Measurements from ENCODE around the gene DENND11. TPM values are rescaled to one million over a fixed set of nuclear protein-coding genes. Genes with fewer than 3 reads are reported as not detected.

DENND11 gene
- total RNA-seq, 1 donor from 2014 or later = 32.0 TPM

GRCh38 chr7:141717450-141717849 is 15.5 kb upstream of the DENND11 start:
- peaks cover 3% of the 10 kb centered on the region for H3K27me3 Mint-ChIP-seq (ENCODE audit: low read depth)

GRCh38 chr7:141715794-141716689 is 14.1 kb upstream of the DENND11 start:
- intact Hi-C loops (cut with micrococcal nuclease) = no loop called here
- DNase-seq (ENCODE audit: low spot score) = no peak
- peaks cover 3% of the 10 kb centered on the region for H3K27me3 Mint-ChIP-seq (ENCODE audit: low read depth)
- no peak overlapping the region for H3K4me3 Mint-ChIP-seq (ENCODE audit: low read depth)
- H3K4me1 Mint-ChIP-seq (ENCODE audit: low read depth) = peaks cover 10% of the 10 kb centered on the region
- no peak overlapping the region for H3K27ac Mint-ChIP-seq
- H3K36me3 Mint-ChIP-seq (ENCODE audit: low read depth) = no peaks in the 10 kb centered on the region
- no peaks in the 10 kb centered on the region for H3K9me3 Mint-ChIP-seq

More at GRCh38 chr7:141717450-141717849, 15.5 kb upstream of the DENND11 start:
- intact Hi-C loops (cut with micrococcal nuclease) = no loop called here
- Mint-ChIP-seq H3K4me1 (ENCODE audit: low read depth) (peaks cover 5% of the 10 kb centered on the region), H3K9me3 (no peaks in the 10 kb centered on the region), H3K36me3 (ENCODE audit: low read depth) (no peaks in the 10 kb centered on the region), H3K4me3 (ENCODE audit: low read depth) (no peak overlapping the region), H3K27ac (no peak overlapping the region)
- DNase-seq (ENCODE audit: low spot score) = no peak

GRCh38 chr7:141715018-141715417 is 13.1 kb upstream of the DENND11 start:
- Mint-ChIP-seq H3K27ac (no peak overlapping the region), H3K27me3 (ENCODE audit: low read depth) (peaks cover 3% of the 10 kb centered on the region), H3K4me1 (ENCODE audit: low read depth) (peaks cover 10% of the 10 kb centered on the region)

GRCh38 chr7:141714571-141714970 is 12.6 kb upstream of the DENND11 start:
- DNase-seq (ENCODE audit: low spot score) = no peak
- Mint-ChIP-seq H3K27ac (no peak overlapping the region), H3K4me3 (ENCODE audit: low read depth) (no peak overlapping the region), H3K4me1 (ENCODE audit: low read depth) (peaks cover 10% of the 10 kb centered on the region), H3K36me3 (ENCODE audit: low read depth) (no peaks in the 10 kb centered on the region), H3K27me3 (ENCODE audit: low read depth) (peaks cover 3% of the 10 kb centered on the region), H3K9me3 (no peaks in the 10 kb centered on the region)
- intact Hi-C loops (cut with micrococcal nuclease) = no loop called here

More at GRCh38 chr7:141715018-141715417, 13.1 kb upstream of the DENND11 start:
- no peaks in the 10 kb centered on the region for H3K36me3 Mint-ChIP-seq (ENCODE audit: low read depth)
- intact Hi-C loops (cut with micrococcal nuclease) = no loop called here
- no peaks in the 10 kb centered on the region for H3K9me3 Mint-ChIP-seq
- H3K4me3 Mint-ChIP-seq (ENCODE audit: low read depth) = no peak overlapping the region
- DNase-seq (ENCODE audit: low spot score) = no peak

DNA sequence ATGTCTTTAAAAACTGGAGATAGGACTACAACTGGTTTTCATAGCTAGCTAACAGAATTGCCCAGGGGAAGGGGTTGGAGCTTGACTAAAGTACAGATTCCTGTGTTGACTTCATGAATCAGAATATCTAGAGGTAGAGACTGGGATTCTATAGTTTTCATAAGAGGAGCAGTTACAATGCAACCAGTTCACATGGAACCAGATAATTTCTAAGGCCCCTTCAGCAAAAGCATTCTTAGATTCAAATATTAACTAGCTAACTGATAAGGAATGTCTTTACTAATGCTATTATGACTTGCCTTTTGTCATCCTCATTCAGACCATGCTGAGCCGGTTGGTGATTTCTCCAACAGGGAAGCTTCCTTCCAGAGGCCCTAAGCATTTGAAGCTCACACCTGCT is 11.9 kb upstream of the DENND11 start:
- peaks cover 3% of the 10 kb centered on the region for H3K27me3 Mint-ChIP-seq (ENCODE audit: low read depth)
- H3K4me3 Mint-ChIP-seq (ENCODE audit: low read depth) = no peak overlapping the region
- intact Hi-C loops (cut with micrococcal nuclease) = no loop called here
- no peaks in the 10 kb centered on the region for H3K9me3 Mint-ChIP-seq
- H3K27ac Mint-ChIP-seq = no peak overlapping the region
- peaks cover 10% of the 10 kb centered on the region for H3K4me1 Mint-ChIP-seq (ENCODE audit: low read depth)
- DNase-seq (ENCODE audit: low spot score) = no peak
- H3K36me3 Mint-ChIP-seq (ENCODE audit: low read depth) = no peaks in the 10 kb centered on the region

DNA sequence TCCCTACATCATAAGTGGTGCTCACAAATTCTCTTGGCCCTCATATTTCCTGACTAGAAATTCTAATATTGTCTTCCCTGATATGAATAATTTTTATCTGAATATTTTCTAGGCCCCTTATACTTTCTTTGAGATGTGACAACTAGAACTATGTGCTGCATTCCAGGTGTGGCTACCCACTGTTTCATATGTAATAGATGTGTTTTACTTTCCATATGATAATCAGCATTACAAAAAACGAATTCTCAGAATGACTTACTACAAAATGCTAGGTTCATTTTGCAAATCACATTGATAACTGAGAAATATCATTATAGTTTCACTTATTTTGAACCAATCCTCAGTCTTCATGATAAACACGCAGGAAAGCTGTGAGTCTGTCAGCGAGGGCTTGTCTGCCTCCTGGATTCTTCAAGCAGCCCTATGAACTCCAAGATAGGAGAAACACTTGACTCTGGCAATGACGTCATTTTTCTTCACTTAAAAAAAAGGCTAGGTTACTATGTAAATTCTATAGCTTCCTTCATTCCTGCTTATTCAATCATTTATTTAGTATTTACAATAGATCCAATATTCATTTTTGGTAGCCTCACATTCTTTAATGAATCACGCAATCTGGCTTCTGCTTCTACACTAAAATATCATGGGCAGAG is 10.8 kb upstream of the DENND11 start:
- Mint-ChIP-seq H3K4me3 (ENCODE audit: low read depth) (no peak overlapping the region), H3K27ac (no peak overlapping the region), H3K4me1 (ENCODE audit: low read depth) (peaks cover 8% of the 10 kb centered on the region), H3K36me3 (ENCODE audit: low read depth) (no peaks in the 10 kb centered on the region), H3K9me3 (no peaks in the 10 kb centered on the region), H3K27me3 (ENCODE audit: low read depth) (peaks cover under 1% of the 10 kb centered on the region)
- DNase-seq (ENCODE audit: low spot score) = no peak
- intact Hi-C loops (cut with micrococcal nuclease) = no loop called here

- H3K27ac Mint-ChIP-seq = no peak overlapping the region
- H3K9me3 Mint-ChIP-seq = no peaks in the 10 kb centered on the region
- intact Hi-C loops (cut with micrococcal nuclease) = no loop called here
- DNase-seq (ENCODE audit: low spot score) = no peak
- H3K4me3 Mint-ChIP-seq (ENCODE audit: low read depth) = no peak overlapping the region
- H3K4me1 Mint-ChIP-seq (ENCODE audit: low read depth) = peaks cover 5% of the 10 kb centered on the region
- H3K27me3 Mint-ChIP-seq (ENCODE audit: low read depth) = peaks cover 6% of the 10 kb centered on the region
- no peaks in the 10 kb centered on the region for H3K36me3 Mint-ChIP-seq (ENCODE audit: low read depth)
Measured at GRCh38 chr7:141710301-141710700, 8.3 kb upstream of the DENND11 start.

GRCh38 chr7:141709749-141710148 is 7.8 kb upstream of the DENND11 start:
- Mint-ChIP-seq H3K36me3 (ENCODE audit: low read depth) (no peaks in the 10 kb centered on the region), H3K27ac (no peak overlapping the region), H3K9me3 (no peaks in the 10 kb centered on the region), H3K27me3 (ENCODE audit: low read depth) (peaks cover 7% of the 10 kb centered on the region), H3K4me1 (ENCODE audit: low read depth) (peaks cover 5% of the 10 kb centered on the region), H3K4me3 (ENCODE audit: low read depth) (no peak overlapping the region)
- no peak for DNase-seq (ENCODE audit: low spot score)
- intact Hi-C loops (cut with micrococcal nuclease) = no loop called here

- Mint-ChIP-seq H3K4me3 (ENCODE audit: low read depth) (no peak overlapping the region), H3K27me3 (ENCODE audit: low read depth) (peaks cover 11% of the 10 kb centered on the region), H3K4me1 (ENCODE audit: low read depth) (peaks cover 5% of the 10 kb centered on the region), H3K27ac (no peak overlapping the region), H3K36me3 (ENCODE audit: low read depth) (no peaks in the 10 kb centered on the region), H3K9me3 (no peaks in the 10 kb centered on the region)
- no peak for DNase-seq (ENCODE audit: low spot score)
- intact Hi-C loops (cut with micrococcal nuclease) = no loop called here
Measured at GRCh38 chr7:141709318-141709717, 7.4 kb upstream of the DENND11 start.

GRCh38 chr7:141708351-141708750 is 6.4 kb upstream of the DENND11 start, which contains the start of gene WEE2:
TSS of gene WEE2 (plus strand) at chr7:141708353. CDS start at chr7:141708759, 406 bp downstream.
- Mint-ChIP-seq H3K9me3 (no peaks in the 10 kb centered on the region), H3K27me3 (ENCODE audit: low read depth) (peaks cover 18% of the 10 kb centered on the region), H3K36me3 (ENCODE audit: low read depth) (no peaks in the 10 kb centered on the region), H3K4me1 (ENCODE audit: low read depth) (peaks cover 5% of the 10 kb centered on the region), H3K27ac (no peak within 1 kb of the TSS), H3K4me3 (ENCODE audit: low read depth) (no peak within 1 kb of the TSS)
- no peak for DNase-seq (ENCODE audit: low spot score)
- intact Hi-C loops (cut with micrococcal nuclease) = no loop called here

DNA sequence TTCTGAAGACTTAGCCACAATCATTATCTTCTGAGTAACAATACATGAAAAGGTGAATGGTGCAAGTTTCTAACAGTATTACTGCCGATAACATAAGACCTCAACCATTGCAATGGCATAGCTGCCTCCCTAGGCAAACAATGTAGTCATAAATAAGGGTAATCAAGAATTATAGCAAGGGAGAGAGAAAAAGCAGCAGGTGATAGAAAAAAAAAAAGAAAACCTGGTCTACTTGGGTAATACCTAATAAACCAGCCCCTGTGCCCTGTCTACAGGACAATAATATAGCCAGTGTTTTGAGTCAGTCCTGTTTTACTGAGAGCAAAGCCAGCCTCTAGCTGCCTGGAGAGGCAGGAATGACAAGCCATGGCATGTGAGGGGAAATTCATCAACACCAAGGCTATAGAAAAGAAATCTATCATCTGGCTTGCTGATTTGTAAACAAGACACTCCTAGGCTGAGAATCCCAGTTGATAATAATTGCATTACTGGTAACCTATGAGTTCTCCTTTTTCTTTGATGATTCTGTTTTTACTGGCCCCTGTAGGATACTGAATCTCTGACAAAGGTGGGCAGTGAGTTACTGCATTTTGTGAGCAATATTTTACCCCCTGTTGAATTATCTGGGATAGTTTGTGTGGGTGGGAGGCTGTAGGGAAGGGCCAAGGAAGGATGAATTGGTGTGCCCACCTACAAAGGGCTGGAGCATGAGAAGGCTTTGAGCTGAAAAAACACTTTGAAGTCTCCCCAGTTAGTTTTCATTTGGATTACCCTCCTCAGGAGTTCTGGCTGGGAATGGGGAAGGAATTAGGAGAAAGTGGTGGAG is 4.5 kb upstream of the DENND11 start:
- intact Hi-C loops (cut with micrococcal nuclease) = no loop called here
- Mint-ChIP-seq H3K4me1 (ENCODE audit: low read depth) (peaks cover 4% of the 10 kb centered on the region), H3K27ac (no peak overlapping the region), H3K4me3 (ENCODE audit: low read depth) (no peak overlapping the region), H3K36me3 (ENCODE audit: low read depth) (no peaks in the 10 kb centered on the region), H3K9me3 (no peaks in the 10 kb centered on the region), H3K27me3 (ENCODE audit: low read depth) (peaks cover 23% of the 10 kb centered on the region)
- DNase-seq (ENCODE audit: low spot score) = no peak

GRCh38 chr7:141704741-141705140 is 2.8 kb upstream of the DENND11 start:
- H3K27ac Mint-ChIP-seq = no peak overlapping the region
- H3K9me3 Mint-ChIP-seq = no peaks in the 10 kb centered on the region
- H3K4me1 Mint-ChIP-seq (ENCODE audit: low read depth) = peaks cover 17% of the 10 kb centered on the region
- H3K36me3 Mint-ChIP-seq (ENCODE audit: low read depth) = peaks cover 10% of the 10 kb centered on the region
- DNase-seq (ENCODE audit: low spot score) = no peak
- peaks cover 23% of the 10 kb centered on the region for H3K27me3 Mint-ChIP-seq (ENCODE audit: low read depth)
- H3K4me3 Mint-ChIP-seq (ENCODE audit: low read depth) = no peak overlapping the region
- intact Hi-C loops (cut with micrococcal nuclease) = loop anchor here (5.0 kb wide), 1 partner anchor 42 kb away; no protein-coding TSS in a partner anchor

Data from activated T-helper 2 cell treated with anti-CD3 and anti-CD28 coated beads, Interferon-gamma antibody, Interleukin-2, Interleukin-4, amounts not matched to agents 10 μg/mL and 5 μg/mL and 100 μg/mL, durations not matched to agents 14 hours and 24 hours and 36 hours (primary cell).